K562 (cell line): ENCODE data around the gene MVB12B. TPM values are rescaled to one million over a fixed set of nuclear protein-coding genes. Genes with fewer than 3 reads are reported as not detected.

Experiments
- ATAC-seq: fragments of 200-7000 bp; cut with Tn5 transposase; 3 replicates; pipeline ENCODE4 v1.9.1; 2020; ENCODE audit warnings: moderate library complexity
- BruUV-seq: library from RNA; stranded (reverse); fragments of 400-500 nt; replicated peaks from 2 replicates; lab custom pipeline; 2021; lab: Mats Ljungman, UMichigan
- CTCF ChIA-PET: fragments of 300-600 bp; formaldehyde crosslinking; extraction: SDS; loops from one replicate; lab custom pipeline; 2021; ENCODE audit warnings: low intra/inter-chr PET ratio; lab: Yijun Ruan, JAX
- POLR2A ChIA-PET: fragments of 300-600, 350-650 bp; sonication (Branson Sonifier 250); formaldehyde crosslinking; extraction: SDS; loops from one replicate; lab custom pipeline; 2021; ENCODE audit warnings: antibody characterized with exemption, inconsistent platforms; lab: Yijun Ruan, JAX
- DNase-seq, 4 experiments: peaks; one replicate each; pipeline versions ENCODE4 v3.0.0 to v3.0.0-alpha.2; 2011 to 2018; ENCODE audit warnings: low spot score in 3 of 4, mixed read lengths in 3 of 4; ENCODE audit errors: extremely low read depth in 1 of 4
- FAIRE-seq: peaks from 2 replicates; lab custom pipeline; 2011; peaks lifted over from hg19 to GRCh38; lab: Jason Lieb, UNC
- H2AFZ ChIP-seq: 2 replicates; pipeline ENCODE4 v1.6.0; 2011; ENCODE audit warnings: low read depth, low read length, control low read depth, inconsistent platforms
- H3K27ac ChIP-seq: fragments of 200-600 bp; 3 replicates; pipeline ENCODE4 v1.8.0; 2011; ENCODE audit warnings: low read depth, mild to moderate bottlenecking, control low read depth, inconsistent platforms, low read length, moderate library complexity, mixed read lengths; ENCODE audit errors: extremely low read depth
- H3K27me3 ChIP-seq, 2 experiments: fragments of 300-600 bp in 1 of 2; 2 replicates in 1 of 2; 3 replicates in 1 of 2; pipeline versions ENCODE4 v1.6.0 to v1.8.0; 2011; ENCODE audit warnings: inconsistent platforms in 2 of 2, low read length in 2 of 2, mild to moderate bottlenecking in 1 of 2, mixed read lengths in 1 of 2, moderate library complexity in 1 of 2; ENCODE audit not compliant: control insufficient read depth in 2 of 2, insufficient read depth in 2 of 2
- H3K36me3 ChIP-seq: fragments of 300-600 bp; 3 replicates; pipeline ENCODE4 v1.8.0; 2011; ENCODE audit warnings: mild to moderate bottlenecking, low read length, inconsistent platforms; ENCODE audit not compliant: control insufficient read depth, insufficient read depth
- H3K4me1 ChIP-seq, 2 experiments: fragments of 200-600 bp in 1 of 2; replicated peaks in 1 of 2; 2 replicates in 1 of 2; 3 replicates in 1 of 2; pipeline versions ENCODE4 v1.5.1 to v1.8.0; 2011; ENCODE audit warnings: inconsistent platforms in 2 of 2, low read length in 2 of 2, mild to moderate bottlenecking in 1 of 2, mixed read lengths in 1 of 2, moderate library complexity in 1 of 2; ENCODE audit not compliant: control insufficient read depth in 2 of 2, insufficient read depth in 2 of 2
- H3K4me2 ChIP-seq: 2 replicates; pipeline ENCODE4 v1.6.1; 2011; ENCODE audit warnings: low read length, control low read depth, inconsistent platforms, mixed read lengths; ENCODE audit not compliant: insufficient read depth
- H3K4me3 ChIP-seq: fragments of 200-600 bp; sonication (generic), shearing (Covaris generic); 2 replicates; pipeline ENCODE4 v1.5.1; 2016; ENCODE audit warnings: control low read depth, inconsistent platforms
- H3K79me2 ChIP-seq: fragments of 200-600 bp; 3 replicates; pipeline ENCODE4 v1.8.0; 2011; ENCODE audit warnings: low read length, inconsistent platforms; ENCODE audit not compliant: control insufficient read depth, insufficient read depth
- H3K9ac ChIP-seq, 2 experiments: 2 replicates each; pipeline versions ENCODE4 v1.6.0 to v1.6.1; 2011; ENCODE audit warnings: low read depth in 2 of 2, low read length in 2 of 2, control low read depth in 1 of 2, inconsistent platforms in 1 of 2, mild to moderate bottlenecking in 1 of 2, mixed read lengths in 1 of 2; ENCODE audit not compliant: insufficient read depth in 1 of 2
- H3K9me1 ChIP-seq: one replicate; pipeline ENCODE4 v1.6.0; 2011; ENCODE audit warnings: inconsistent platforms, mild to moderate bottlenecking, low read length, moderate library complexity; ENCODE audit not compliant: control insufficient read depth, insufficient read depth
- H3K9me3 ChIP-seq: replicated peaks from 2 replicates; pipeline ENCODE4 v1.5.1; 2011; ENCODE audit warnings: low read depth, low read length, inconsistent platforms; ENCODE audit not compliant: control insufficient read depth, insufficient read depth
- H4K20me1 ChIP-seq: replicated peaks from 2 replicates; pipeline ENCODE4 v1.6.1; 2011; ENCODE audit warnings: low read length, inconsistent platforms, mixed read lengths; ENCODE audit not compliant: control insufficient read depth, insufficient read depth
- ESRRA ChIP-seq: fragments of 450-650 bp; IDR thresholded peaks from 2 replicates; pipeline ENCODE4 v1.6.1; 2014; ENCODE audit warnings: low read depth, mild to moderate bottlenecking, moderate library complexity, borderline replicate concordance
- HES1 ChIP-seq: fragments of 450-650 bp; IDR thresholded peaks from 2 replicates; pipeline ENCODE4 v1.6.1; 2016; ENCODE audit warnings: low read depth, mild to moderate bottlenecking, moderate library complexity
- MAFK ChIP-seq: IDR thresholded peaks from 2 replicates; pipeline ENCODE4 v1.6.1; 2011; ENCODE audit warnings: low read length, improper control_type of control experiment
- NRF1 ChIP-seq, 2 experiments: fragments of 450-650 bp; IDR thresholded peaks in 1 of 2; conservative IDR thresholded peaks in 1 of 2; 2 replicates each; pipeline ENCODE4 v1.6.1; 2014; ENCODE audit warnings: mild to moderate bottlenecking in 2 of 2
- PYGO2 ChIP-seq: fragments of 450-650 bp; IDR thresholded peaks from 2 replicates; pipeline ENCODE4 v1.6.1; 2016; ENCODE audit warnings: mild to moderate bottlenecking, missing genetic modification characterization, moderate library complexity, missing compliant biosample characterization
- TAF1 ChIP-seq: IDR thresholded peaks from 2 replicates; pipeline ENCODE4 v1.6.1; 2011; ENCODE audit warnings: mild to moderate bottlenecking, low read length, moderate library complexity; ENCODE audit not compliant: insufficient read depth, control insufficient read depth, severe bottlenecking; ENCODE audit errors: extremely low read depth
- ZNF146 ChIP-seq: IDR thresholded peaks from one replicate; pipeline ENCODE4 v1.6.1; 2018; ENCODE audit warnings: missing compliant biosample characterization; ENCODE audit not compliant: unreplicated experiment
- ZNF551 ChIP-seq: fragments of 250-450 bp; sonication (Bioruptor Pico); IDR thresholded peaks from 2 replicates; pipeline ENCODE4 v1.5.0; 2021; ENCODE audit warnings: mild to moderate bottlenecking, moderate library complexity
- ZNF584 ChIP-seq: fragments of 200-800 bp; sonication (Bioruptor generic); IDR thresholded peaks from 2 replicates; pipeline ENCODE4 v1.6.1; 2016; ENCODE audit warnings: low read depth, mild to moderate bottlenecking, missing genetic modification characterization, missing compliant biosample characterization
- WGBS: fragments of 100-300 bp; shearing (Covaris generic); methylation state at CpG from one replicate; pipeline ENCODE4 v1.1.6; 2016; ENCODE audit warnings: low coverage, mixed read lengths; ENCODE audit not compliant: insufficient coverage; ENCODE audit errors: missing lambda C conversion rate; 5-methylcytosine and 5-hydroxymethylcytosine counted together
- in situ Hi-C: fragments of 300-500 bp; cut with MboI; formaldehyde crosslinking; loops from 4 replicates; pipeline ENCODE4 v1.15.0; 2018; ENCODE audit warnings: inconsistent platforms, mixed read lengths
- intact Hi-C: fragments of 100-400 bp; cut with micrococcal nuclease; formaldehyde crosslinking; loops from 2 replicates; pipeline ENCODE4 v1.14.2; 2022
- polyA plus RNA-seq, 8 experiments: library from polyadenylated mRNA; depleted of rRNA in 4 of 8; stranded (reverse) in 5 of 8; unstranded in 3 of 8; fragments of >200 nt; fragmentation: Nextera tagmentation in 2 of 8; fragmentation: Illumina TruSeq in 1 of 8; extraction: Ambion mirVana in 2 of 8; extraction: Trizol in 1 of 8; gene quantifications; 2 replicates each; pipeline versions ENCODE4 v1.2.1 to v1.2.3, GENCODE V29; 2011 to 2014; ENCODE audit warnings: inconsistent platforms in 1 of 8, missing spikeins in 1 of 8
- total RNA-seq, 7 experiments: library from RNA; depleted of rRNA in 6 of 7; stranded (reverse); fragments of >200 nt in 6 of 7; fragmentation: Illumina TruSeq in 2 of 7; extraction: Trizol in 2 of 7; gene quantifications; 2 replicates each; pipeline versions ENCODE4 v1.2.1 to v1.2.3, GENCODE V29; 2011 to 2021; ENCODE audit warnings: low replicate concordance in 1 of 7
- TF ChIP-seq, protein P1 (sequence below): sonication (generic); formaldehyde crosslinking; IDR thresholded peaks from 2 replicates; pipeline ENCODE4 v1.8.0; 2023; ENCODE audit warnings: missing genetic modification reagents, mild to moderate bottlenecking, borderline replicate concordance
- TF ChIP-seq, protein P2 (sequence below), 2 experiments: fragments of 450-650 bp; conservative IDR thresholded peaks; 2 replicates each; pipeline ENCODE4 v1.6.1; 2017; ENCODE audit warnings: mild to moderate bottlenecking in 2 of 2, moderate library complexity in 2 of 2

Gene MVB12B
- total and polyA plus RNA-seq, 9 of the 15 experiments (the other 6 are each of a cell fraction or from before 2014, with no cell fraction given), result not detected

GRCh38 chr9:126295082-126295477 lies 31.5 kb upstream of the MVB12B start (continued):
- no peak for TF ChIP-seq TAF1
- TF ChIP-seq, all 486 proteins: peak for 0

GRCh38 chr9:126295516-126295915 lies 31.1 kb upstream of the MVB12B start:
- Histone ChIP-seq H3K4me1 (peaks cover 0 to 5% of the 10 kb centered on the region in 2 experiments; a peak in 1 of 5 replicates), H3K4me2 (no peak overlapping the region)
- FAIRE-seq, result no peak
- TF ChIP-seq ZNF584 (CRISPR knock-in tag) (no peak), PYGO2 (no peak), ZNF146 (CRISPR knock-in tag) (no peak), MAFK (no peak), HES1 (no peak), ESRRA (no peak), ZNF551 (no peak), NRF1 (conservative IDR thresholded peaks at IDR 0.05 in 1 of 2, IDR thresholded peaks at IDR 0.05 in 1 of 2) (no peak)
- TF ChIP-seq, protein P1, sequence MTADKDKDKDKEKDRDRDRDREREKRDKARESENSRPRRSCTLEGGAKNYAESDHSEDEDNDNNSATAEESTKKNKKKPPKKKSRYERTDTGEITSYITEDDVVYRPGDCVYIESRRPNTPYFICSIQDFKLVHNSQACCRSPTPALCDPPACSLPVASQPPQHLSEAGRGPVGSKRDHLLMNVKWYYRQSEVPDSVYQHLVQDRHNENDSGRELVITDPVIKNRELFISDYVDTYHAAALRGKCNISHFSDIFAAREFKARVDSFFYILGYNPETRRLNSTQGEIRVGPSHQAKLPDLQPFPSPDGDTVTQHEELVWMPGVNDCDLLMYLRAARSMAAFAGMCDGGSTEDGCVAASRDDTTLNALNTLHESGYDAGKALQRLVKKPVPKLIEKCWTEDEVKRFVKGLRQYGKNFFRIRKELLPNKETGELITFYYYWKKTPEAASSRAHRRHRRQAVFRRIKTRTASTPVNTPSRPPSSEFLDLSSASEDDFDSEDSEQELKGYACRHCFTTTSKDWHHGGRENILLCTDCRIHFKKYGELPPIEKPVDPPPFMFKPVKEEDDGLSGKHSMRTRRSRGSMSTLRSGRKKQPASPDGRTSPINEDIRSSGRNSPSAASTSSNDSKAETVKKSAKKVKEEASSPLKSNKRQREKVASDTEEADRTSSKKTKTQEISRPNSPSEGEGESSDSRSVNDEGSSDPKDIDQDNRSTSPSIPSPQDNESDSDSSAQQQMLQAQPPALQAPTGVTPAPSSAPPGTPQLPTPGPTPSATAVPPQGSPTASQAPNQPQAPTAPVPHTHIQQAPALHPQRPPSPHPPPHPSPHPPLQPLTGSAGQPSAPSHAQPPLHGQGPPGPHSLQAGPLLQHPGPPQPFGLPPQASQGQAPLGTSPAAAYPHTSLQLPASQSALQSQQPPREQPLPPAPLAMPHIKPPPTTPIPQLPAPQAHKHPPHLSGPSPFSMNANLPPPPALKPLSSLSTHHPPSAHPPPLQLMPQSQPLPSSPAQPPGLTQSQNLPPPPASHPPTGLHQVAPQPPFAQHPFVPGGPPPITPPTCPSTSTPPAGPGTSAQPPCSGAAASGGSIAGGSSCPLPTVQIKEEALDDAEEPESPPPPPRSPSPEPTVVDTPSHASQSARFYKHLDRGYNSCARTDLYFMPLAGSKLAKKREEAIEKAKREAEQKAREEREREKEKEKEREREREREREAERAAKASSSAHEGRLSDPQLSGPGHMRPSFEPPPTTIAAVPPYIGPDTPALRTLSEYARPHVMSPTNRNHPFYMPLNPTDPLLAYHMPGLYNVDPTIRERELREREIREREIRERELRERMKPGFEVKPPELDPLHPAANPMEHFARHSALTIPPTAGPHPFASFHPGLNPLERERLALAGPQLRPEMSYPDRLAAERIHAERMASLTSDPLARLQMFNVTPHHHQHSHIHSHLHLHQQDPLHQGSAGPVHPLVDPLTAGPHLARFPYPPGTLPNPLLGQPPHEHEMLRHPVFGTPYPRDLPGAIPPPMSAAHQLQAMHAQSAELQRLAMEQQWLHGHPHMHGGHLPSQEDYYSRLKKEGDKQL (CRISPR knock-in tag), result no peak
- TF ChIP-seq, protein P2, sequence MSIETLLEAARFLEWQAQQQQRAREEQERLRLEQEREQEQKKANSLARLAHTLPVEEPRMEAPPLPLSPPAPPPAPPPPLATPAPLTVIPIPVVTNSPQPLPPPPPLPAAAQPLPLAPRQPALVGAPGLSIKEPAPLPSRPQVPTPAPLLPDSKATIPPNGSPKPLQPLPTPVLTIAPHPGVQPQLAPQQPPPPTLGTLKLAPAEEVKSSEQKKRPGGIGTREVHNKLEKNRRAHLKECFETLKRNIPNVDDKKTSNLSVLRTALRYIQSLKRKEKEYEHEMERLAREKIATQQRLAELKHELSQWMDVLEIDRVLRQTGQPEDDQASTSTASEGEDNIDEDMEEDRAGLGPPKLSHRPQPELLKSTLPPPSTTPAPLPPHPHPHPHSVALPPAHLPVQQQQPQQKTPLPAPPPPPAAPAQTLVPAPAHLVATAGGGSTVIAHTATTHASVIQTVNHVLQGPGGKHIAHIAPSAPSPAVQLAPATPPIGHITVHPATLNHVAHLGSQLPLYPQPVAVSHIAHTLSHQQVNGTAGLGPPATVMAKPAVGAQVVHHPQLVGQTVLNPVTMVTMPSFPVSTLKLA (conservative IDR thresholded peaks at IDR 0.05), result no peak

More at GRCh38 chr9:126295516-126295915, 31.1 kb upstream of the MVB12B start:
- Histone ChIP-seq H3K27me3 (peaks cover 0 to 22% of the 10 kb centered on the region in 2 experiments; a peak in 3 of 5 replicates), H3K27ac (no peak overlapping the region), H3K9me1 (no peaks in the 10 kb centered on the region), H3K9ac (no peak overlapping the region), H2AFZ (no peak overlapping the region), H4K20me1 (peaks cover 4% of the 10 kb centered on the region; the same call in 1 of the 2 replicates), H3K79me2 (no peaks in the 10 kb centered on the region), H3K36me3 (no peaks in the 10 kb centered on the region), H3K9me3 (no peaks in the 10 kb centered on the region), H3K4me3 (no peak overlapping the region)
- WGBS, result no CpG with 5 or more reads among the region's 1 CpG
- in situ Hi-C loops, result no loop called here
- no TSS peak for BruUV-seq
- CTCF ChIA-PET, result no interaction called here
- intact Hi-C loops, result no loop called here
- DNase-seq (no peak), ATAC-seq (no peak)
- POLR2A ChIA-PET, result interaction anchor here (0.6 kb wide), 1 partner anchor 190 kb away, joined by 3 read pairs; no protein-coding TSS in a partner anchor
